K562 (cell line): ENCODE measurements around the gene KCTD16. TPM values are rescaled to one million over a fixed set of nuclear protein-coding genes. Genes with fewer than 3 reads are reported as not detected.

Source experiments
- ATAC-seq: fragments of 200-7000 bp; cut with Tn5 transposase; 3 replicates; pipeline ENCODE4 v1.9.1; 2020; ENCODE audit warnings: moderate library complexity
- BruUV-seq: library from RNA; stranded (reverse); fragments of 400-500 nt; replicated peaks from 2 replicates; lab custom pipeline; 2021; lab: Mats Ljungman, UMichigan
- CTCF ChIA-PET: fragments of 300-600 bp; formaldehyde crosslinking; extraction: SDS; loops from one replicate; lab custom pipeline; 2021; ENCODE audit warnings: low intra/inter-chr PET ratio; lab: Yijun Ruan, JAX
- POLR2A ChIA-PET: fragments of 300-600, 350-650 bp; sonication (Branson Sonifier 250); formaldehyde crosslinking; extraction: SDS; loops from one replicate; lab custom pipeline; 2021; ENCODE audit warnings: antibody characterized with exemption, inconsistent platforms; lab: Yijun Ruan, JAX
- DNase-seq, 4 experiments: peaks; one replicate each; pipeline versions ENCODE4 v3.0.0 to v3.0.0-alpha.2; 2011 to 2018; ENCODE audit warnings: low spot score in 3 of 4, mixed read lengths in 3 of 4; ENCODE audit errors: extremely low read depth in 1 of 4
- FAIRE-seq: peaks from 2 replicates; lab custom pipeline; 2011; peaks lifted over from hg19 to GRCh38; lab: Jason Lieb, UNC
- H2AFZ ChIP-seq: 2 replicates; pipeline ENCODE4 v1.6.0; 2011; ENCODE audit warnings: low read depth, low read length, control low read depth, inconsistent platforms
- H3K27ac ChIP-seq: fragments of 200-600 bp; 3 replicates; pipeline ENCODE4 v1.8.0; 2011; ENCODE audit warnings: low read depth, mild to moderate bottlenecking, control low read depth, inconsistent platforms, low read length, moderate library complexity, mixed read lengths; ENCODE audit errors: extremely low read depth
- H3K27me3 ChIP-seq, 2 experiments: fragments of 300-600 bp in 1 of 2; 2 replicates in 1 of 2; 3 replicates in 1 of 2; pipeline versions ENCODE4 v1.6.0 to v1.8.0; 2011; ENCODE audit warnings: inconsistent platforms in 2 of 2, low read length in 2 of 2, mild to moderate bottlenecking in 1 of 2, mixed read lengths in 1 of 2, moderate library complexity in 1 of 2; ENCODE audit not compliant: control insufficient read depth in 2 of 2, insufficient read depth in 2 of 2
- H3K36me3 ChIP-seq: fragments of 300-600 bp; 3 replicates; pipeline ENCODE4 v1.8.0; 2011; ENCODE audit warnings: mild to moderate bottlenecking, low read length, inconsistent platforms; ENCODE audit not compliant: control insufficient read depth, insufficient read depth
- H3K4me1 ChIP-seq, 2 experiments: fragments of 200-600 bp in 1 of 2; replicated peaks in 1 of 2; 2 replicates in 1 of 2; 3 replicates in 1 of 2; pipeline versions ENCODE4 v1.5.1 to v1.8.0; 2011; ENCODE audit warnings: inconsistent platforms in 2 of 2, low read length in 2 of 2, mild to moderate bottlenecking in 1 of 2, mixed read lengths in 1 of 2, moderate library complexity in 1 of 2; ENCODE audit not compliant: control insufficient read depth in 2 of 2, insufficient read depth in 2 of 2
- H3K4me2 ChIP-seq: 2 replicates; pipeline ENCODE4 v1.6.1; 2011; ENCODE audit warnings: low read length, control low read depth, inconsistent platforms, mixed read lengths; ENCODE audit not compliant: insufficient read depth
- H3K4me3 ChIP-seq: fragments of 200-600 bp; sonication (generic), shearing (Covaris generic); 2 replicates; pipeline ENCODE4 v1.5.1; 2016; ENCODE audit warnings: control low read depth, inconsistent platforms
- H3K79me2 ChIP-seq: fragments of 200-600 bp; 3 replicates; pipeline ENCODE4 v1.8.0; 2011; ENCODE audit warnings: low read length, inconsistent platforms; ENCODE audit not compliant: control insufficient read depth, insufficient read depth
- H3K9ac ChIP-seq, 2 experiments: 2 replicates each; pipeline versions ENCODE4 v1.6.0 to v1.6.1; 2011; ENCODE audit warnings: low read depth in 2 of 2, low read length in 2 of 2, control low read depth in 1 of 2, inconsistent platforms in 1 of 2, mild to moderate bottlenecking in 1 of 2, mixed read lengths in 1 of 2; ENCODE audit not compliant: insufficient read depth in 1 of 2
- H3K9me1 ChIP-seq: one replicate; pipeline ENCODE4 v1.6.0; 2011; ENCODE audit warnings: inconsistent platforms, mild to moderate bottlenecking, low read length, moderate library complexity; ENCODE audit not compliant: control insufficient read depth, insufficient read depth
- H3K9me3 ChIP-seq: replicated peaks from 2 replicates; pipeline ENCODE4 v1.5.1; 2011; ENCODE audit warnings: low read depth, low read length, inconsistent platforms; ENCODE audit not compliant: control insufficient read depth, insufficient read depth
- H4K20me1 ChIP-seq: replicated peaks from 2 replicates; pipeline ENCODE4 v1.6.1; 2011; ENCODE audit warnings: low read length, inconsistent platforms, mixed read lengths; ENCODE audit not compliant: control insufficient read depth, insufficient read depth
- EZH2 ChIP-seq: IDR thresholded peaks from 2 replicates; pipeline ENCODE4 v1.6.1; 2012; ENCODE audit warnings: low read depth, mild to moderate bottlenecking, inconsistent platforms, low read length, borderline replicate concordance
- FOS ChIP-seq: IDR thresholded peaks from 3 replicates; pipeline ENCODE4 v1.6.1; 2011; ENCODE audit not compliant: insufficient read length; ENCODE audit errors: extremely low read depth
- GTF2F1 ChIP-seq: IDR thresholded peaks from 2 replicates; pipeline ENCODE4 v1.6.1; 2011; ENCODE audit warnings: low read depth, low read length, improper control_type of control experiment
- MCM2 ChIP-seq: fragments of 450-650 bp; IDR thresholded peaks from 2 replicates; pipeline ENCODE4 v1.6.1; 2017; ENCODE audit warnings: low read depth, mild to moderate bottlenecking
- NCOA2 ChIP-seq, 2 experiments: fragments of 450-650 bp; IDR thresholded peaks; 2 replicates each; pipeline ENCODE4 v1.6.1; 2018; ENCODE audit warnings: mild to moderate bottlenecking in 2 of 2, moderate library complexity in 1 of 2; ENCODE audit not compliant: partially characterized antibody in 2 of 2
- NCOA4 ChIP-seq: fragments of 450-650 bp; IDR thresholded peaks from 2 replicates; pipeline ENCODE4 v1.6.1; 2018; ENCODE audit warnings: mild to moderate bottlenecking; ENCODE audit not compliant: partially characterized antibody
- NELFE ChIP-seq: IDR thresholded peaks from 2 replicates; pipeline ENCODE4 v1.6.1; 2011; ENCODE audit warnings: mild to moderate bottlenecking; ENCODE audit not compliant: insufficient read depth, insufficient read length
- NFIC ChIP-seq: fragments of 450-650 bp; IDR thresholded peaks from 2 replicates; pipeline ENCODE4 v1.6.1; 2017; ENCODE audit warnings: mild to moderate bottlenecking, inconsistent platforms
- NFIX ChIP-seq: fragments of 250-450 bp; sonication (Bioruptor Pico); IDR thresholded peaks from 2 replicates; pipeline ENCODE4 v1.4.0; 2020; ENCODE audit warnings: low read depth, mild to moderate bottlenecking, moderate library complexity
- PTTG1 ChIP-seq: fragments of 450-650 bp; IDR thresholded peaks from 2 replicates; pipeline ENCODE4 v1.6.1; 2016; ENCODE audit warnings: low read depth, mild to moderate bottlenecking, missing genetic modification characterization, missing compliant biosample characterization
- PYGO2 ChIP-seq: fragments of 450-650 bp; IDR thresholded peaks from 2 replicates; pipeline ENCODE4 v1.6.1; 2016; ENCODE audit warnings: mild to moderate bottlenecking, missing genetic modification characterization, moderate library complexity, missing compliant biosample characterization
- ZNF444 ChIP-seq: fragments of 250-450 bp; sonication (Bioruptor Pico); IDR thresholded peaks from 2 replicates; pipeline ENCODE4 v1.4.0; 2020; ENCODE audit warnings: mild to moderate bottlenecking, moderate library complexity
- WGBS: fragments of 100-300 bp; shearing (Covaris generic); methylation state at CpG from one replicate; pipeline ENCODE4 v1.1.6; 2016; ENCODE audit warnings: low coverage, mixed read lengths; ENCODE audit not compliant: insufficient coverage; ENCODE audit errors: missing lambda C conversion rate; 5-methylcytosine and 5-hydroxymethylcytosine counted together
- in situ Hi-C: fragments of 300-500 bp; cut with MboI; formaldehyde crosslinking; loops from 4 replicates; pipeline ENCODE4 v1.15.0; 2018; ENCODE audit warnings: inconsistent platforms, mixed read lengths
- intact Hi-C: fragments of 100-400 bp; cut with micrococcal nuclease; formaldehyde crosslinking; loops from 2 replicates; pipeline ENCODE4 v1.14.2; 2022
- polyA plus RNA-seq, 8 experiments: library from polyadenylated mRNA; depleted of rRNA in 4 of 8; stranded (reverse) in 5 of 8; unstranded in 3 of 8; fragments of >200 nt; fragmentation: Nextera tagmentation in 2 of 8; fragmentation: Illumina TruSeq in 1 of 8; extraction: Ambion mirVana in 2 of 8; extraction: Trizol in 1 of 8; gene quantifications; 2 replicates each; pipeline versions ENCODE4 v1.2.1 to v1.2.3, GENCODE V29; 2011 to 2014; ENCODE audit warnings: inconsistent platforms in 1 of 8, missing spikeins in 1 of 8
- total RNA-seq, 7 experiments: library from RNA; depleted of rRNA in 6 of 7; stranded (reverse); fragments of >200 nt in 6 of 7; fragmentation: Illumina TruSeq in 2 of 7; extraction: Trizol in 2 of 7; gene quantifications; 2 replicates each; pipeline versions ENCODE4 v1.2.1 to v1.2.3, GENCODE V29; 2011 to 2021; ENCODE audit warnings: low replicate concordance in 1 of 7
- TF ChIP-seq, protein P1 (sequence below): fragments of 250-450 bp; sonication (Bioruptor Pico); IDR thresholded peaks from 2 replicates; pipeline ENCODE4 v1.8.0; 2021; ENCODE audit warnings: mild to moderate bottlenecking, moderate library complexity
- TF ChIP-seq, protein P2 (sequence below): sonication (generic); formaldehyde crosslinking; IDR thresholded peaks from 2 replicates; pipeline ENCODE4 v1.8.0; 2022; ENCODE audit warnings: missing genetic modification reagents, mild to moderate bottlenecking, borderline replicate concordance

KCTD16 gene
- total and polyA plus RNA-seq, 9 of the 15 experiments (the other 6 are each of a cell fraction or from before 2014, with no cell fraction given) = 0.04 TPM; not detected in 8

DNA sequence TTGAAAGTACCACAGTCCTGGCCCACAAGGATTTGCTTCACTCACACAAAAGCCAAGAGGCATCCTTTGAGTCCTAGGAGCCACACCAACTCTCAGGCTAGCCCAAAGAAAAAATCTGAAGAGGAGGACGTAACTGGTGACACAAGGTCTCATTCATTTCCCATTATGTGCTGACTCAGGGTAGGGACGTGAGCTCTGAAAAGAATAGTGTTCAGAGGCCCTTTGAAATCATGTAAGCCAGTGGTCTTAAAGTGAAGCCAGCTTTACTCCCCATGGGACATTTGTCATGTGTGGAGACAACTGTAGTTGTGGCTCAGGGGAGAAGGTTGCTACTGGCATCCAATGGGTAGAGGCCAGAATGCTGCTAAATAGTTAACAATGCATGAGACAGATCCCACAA is 332.4 kb downstream of the KCTD16 start (continued):
- TF ChIP-seq NCOA4 (no peak), NELFE (no peak), ZNF444 (no peak), FOS (no peak), MCM2 (no peak), NCOA2 (IDR thresholded peaks at IDR 0.05; ENCODE audit: partially characterized antibody in 2 of 2) (no peak), PTTG1 (no peak), PYGO2 (tag) (no peak), EZH2 (no peak), GTF2F1 (no peak)
- TF ChIP-seq, protein P1, sequence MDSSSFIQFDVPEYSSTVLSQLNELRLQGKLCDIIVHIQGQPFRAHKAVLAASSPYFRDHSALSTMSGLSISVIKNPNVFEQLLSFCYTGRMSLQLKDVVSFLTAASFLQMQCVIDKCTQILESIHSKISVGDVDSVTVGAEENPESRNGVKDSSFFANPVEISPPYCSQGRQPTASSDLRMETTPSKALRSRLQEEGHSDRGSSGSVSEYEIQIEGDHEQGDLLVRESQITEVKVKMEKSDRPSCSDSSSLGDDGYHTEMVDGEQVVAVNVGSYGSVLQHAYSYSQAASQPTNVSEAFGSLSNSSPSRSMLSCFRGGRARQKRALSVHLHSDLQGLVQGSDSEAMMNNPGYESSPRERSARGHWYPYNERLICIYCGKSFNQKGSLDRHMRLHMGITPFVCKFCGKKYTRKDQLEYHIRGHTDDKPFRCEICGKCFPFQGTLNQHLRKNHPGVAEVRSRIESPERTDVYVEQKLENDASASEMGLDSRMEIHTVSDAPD (CRISPR knock-in tag) = no peak

DNA sequence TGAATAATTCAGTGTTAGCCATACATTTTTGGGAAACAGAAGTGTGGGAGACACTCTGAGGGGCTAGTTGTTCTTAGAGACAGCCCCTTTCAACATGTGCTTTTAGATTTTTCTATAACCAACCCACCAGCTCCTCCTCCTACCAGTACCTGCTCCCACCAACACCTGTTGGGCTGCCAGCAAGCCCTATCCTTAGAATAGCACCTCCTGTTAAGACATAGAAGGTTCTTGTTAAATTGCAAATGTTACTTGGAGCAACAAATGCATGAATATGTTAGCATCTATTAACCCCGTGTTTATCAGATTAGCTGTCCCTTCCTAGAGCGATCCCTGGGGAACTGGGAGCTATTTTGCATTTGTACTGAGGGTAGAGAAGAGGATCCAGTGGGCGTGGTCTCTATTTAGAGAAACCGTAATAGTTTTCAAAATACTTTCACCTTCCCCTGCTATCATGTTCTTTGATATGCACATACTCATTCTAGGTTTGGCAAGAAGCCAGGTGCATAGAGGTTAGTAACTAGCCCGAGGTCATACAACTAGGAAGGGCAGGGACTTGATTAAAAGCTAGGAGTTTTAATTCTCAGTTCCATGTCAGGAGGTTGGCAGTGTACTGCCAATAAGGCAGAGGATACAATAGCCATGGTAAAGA is 334.4 kb downstream of the KCTD16 start:
- CTCF ChIA-PET = no interaction called here
- Histone ChIP-seq H3K79me2 (no peaks in the 10 kb centered on the region), H3K4me1 (no peaks in the 10 kb centered on the region), H2AFZ (no peak overlapping the region), H3K4me2 (no peak overlapping the region), H3K9me3 (no peaks in the 10 kb centered on the region; the same call in 1 of the 2 replicates), H3K9me1 (no peaks in the 10 kb centered on the region), H3K27ac (no peak overlapping the region), H4K20me1 (no peaks in the 10 kb centered on the region), H3K4me3 (no peak overlapping the region), H3K36me3 (no peaks in the 10 kb centered on the region), H3K27me3 (no peaks in the 10 kb centered on the region), H3K9ac (no peak overlapping the region)
- ATAC-seq = no peak
- no peak for FAIRE-seq
- POLR2A ChIA-PET = no interaction called here
- TF ChIP-seq, protein P2, sequence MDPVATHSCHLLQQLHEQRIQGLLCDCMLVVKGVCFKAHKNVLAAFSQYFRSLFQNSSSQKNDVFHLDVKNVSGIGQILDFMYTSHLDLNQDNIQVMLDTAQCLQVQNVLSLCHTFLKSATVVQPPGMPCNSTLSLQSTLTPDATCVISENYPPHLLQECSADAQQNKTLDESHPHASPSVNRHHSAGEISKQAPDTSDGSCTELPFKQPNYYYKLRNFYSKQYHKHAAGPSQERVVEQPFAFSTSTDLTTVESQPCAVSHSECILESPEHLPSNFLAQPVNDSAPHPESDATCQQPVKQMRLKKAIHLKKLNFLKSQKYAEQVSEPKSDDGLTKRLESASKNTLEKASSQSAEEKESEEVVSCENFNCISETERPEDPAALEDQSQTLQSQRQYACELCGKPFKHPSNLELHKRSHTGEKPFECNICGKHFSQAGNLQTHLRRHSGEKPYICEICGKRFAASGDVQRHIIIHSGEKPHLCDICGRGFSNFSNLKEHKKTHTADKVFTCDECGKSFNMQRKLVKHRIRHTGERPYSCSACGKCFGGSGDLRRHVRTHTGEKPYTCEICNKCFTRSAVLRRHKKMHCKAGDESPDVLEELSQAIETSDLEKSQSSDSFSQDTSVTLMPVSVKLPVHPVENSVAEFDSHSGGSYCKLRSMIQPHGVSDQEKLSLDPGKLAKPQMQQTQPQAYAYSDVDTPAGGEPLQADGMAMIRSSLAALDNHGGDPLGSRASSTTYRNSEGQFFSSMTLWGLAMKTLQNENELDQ (CRISPR knock-in tag) = no peak
- TF ChIP-seq NFIX (CRISPR knock-in tag) = 0 out of 2 replicates have a peak, but pooled peaks have one; percentile 18
- TF ChIP-seq NFIC = peak; percentile 21; the same call in 1 of the 2 replicates
- DNase-seq = no peak
- in situ Hi-C loops = no loop called here
- intact Hi-C loops = no loop called here
- BruUV-seq = no TSS peak
- WGBS = 2% methylated on average over 5 of the region's 5 CpGs
